ENCODE measurements around the gene RNASET2. TPM values are rescaled to one million over a fixed set of nuclear protein-coding genes. Genes with fewer than 3 reads are reported as not detected.
A peak's percentile ranks its signal among the peaks of the same experiment; 100 is the strongest.
"Not testable (repeated sequence)": the region's sequence is repeated elsewhere in the genome, so short reads cannot be mapped to it uniquely, and the experiment has no call there.

The RNASET2 gene
- polyA plus RNA-seq, 1 donor, result 70.2 TPM

DNA sequence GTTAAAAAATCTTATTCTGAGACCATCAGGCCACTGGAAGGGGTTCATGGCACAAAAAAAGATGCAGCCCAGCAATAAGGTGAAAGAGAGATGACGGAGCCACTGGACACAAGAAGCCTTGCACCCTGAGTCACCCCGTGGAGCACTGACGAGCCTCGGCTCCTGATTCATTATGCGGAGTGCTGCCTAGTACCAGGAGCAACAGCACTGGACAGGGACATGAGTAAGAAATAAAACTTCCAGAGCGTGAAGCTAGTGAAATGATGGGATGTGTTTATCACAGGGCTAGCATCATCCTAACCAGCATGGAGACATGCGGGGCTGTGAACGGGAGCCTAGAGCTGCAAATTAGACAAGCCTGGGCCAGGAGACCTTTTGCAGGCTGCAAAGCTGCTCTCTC is 53.3 kb downstream of the RNASET2 start:
- Histone ChIP-seq H3K4me3 (ENCODE audit: low read length) (no peak overlapping the region), H3K4me1 (ENCODE audit: control insufficient read depth, insufficient read depth, low read length) (no peaks in the 10 kb centered on the region), H3K36me3 (ENCODE audit: control insufficient read depth, insufficient read depth, low read length) (no peaks in the 10 kb centered on the region), H3K27me3 (ENCODE audit: control insufficient read depth, insufficient read depth, low read length) (no peaks in the 10 kb centered on the region), H3K27ac (ENCODE audit: low read length) (no peak overlapping the region), H3K9me3 (ENCODE audit: control insufficient read depth, low read depth, low read length) (peaks cover 26% of the 10 kb centered on the region)
- no peak for DNase-seq
- no CpG with 5 or more reads among the region's 8 CpGs for WGBS (ENCODE audit: insufficient coverage, low lambda C conversion rate)

DNA sequence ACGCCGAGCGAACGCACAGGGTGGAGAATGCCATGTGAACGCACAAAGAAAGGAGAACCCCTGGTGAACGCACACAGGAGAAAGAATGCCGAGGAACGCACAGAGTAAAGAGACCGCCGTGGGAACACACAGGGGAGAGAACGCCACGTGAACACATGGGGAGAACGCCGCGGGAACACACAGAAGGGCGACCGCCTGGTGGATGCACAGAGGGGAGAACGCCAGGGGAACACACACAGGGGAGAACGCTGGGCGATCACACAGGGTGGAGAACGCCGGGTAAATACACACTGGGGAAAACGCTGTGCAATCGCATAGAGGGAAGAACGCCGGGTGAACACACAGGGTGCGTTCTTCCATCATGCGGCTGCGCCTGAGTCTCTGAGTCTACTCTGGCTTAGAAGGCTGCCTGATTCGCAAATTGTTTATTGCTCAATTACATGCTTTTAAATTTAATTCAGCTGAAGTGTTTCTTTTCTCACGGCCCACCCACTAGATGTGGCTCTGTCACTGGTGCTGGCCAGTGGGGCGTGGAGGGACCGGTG is 54.1 kb downstream of the RNASET2 start:
- Histone ChIP-seq H3K27ac (ENCODE audit: low read length) (no peak overlapping the region), H3K9me3 (ENCODE audit: control insufficient read depth, low read depth, low read length) (peaks cover 26% of the 10 kb centered on the region), H3K4me1 (ENCODE audit: control insufficient read depth, insufficient read depth, low read length) (no peaks in the 10 kb centered on the region), H3K4me3 (ENCODE audit: low read length) (no peak overlapping the region), H3K27me3 (ENCODE audit: control insufficient read depth, insufficient read depth, low read length) (no peaks in the 10 kb centered on the region), H3K36me3 (ENCODE audit: control insufficient read depth, insufficient read depth, low read length) (no peaks in the 10 kb centered on the region)
- no peak for DNase-seq
- WGBS (ENCODE audit: insufficient coverage, low lambda C conversion rate), result 89% methylated on average over 14 of the region's 33 CpGs

DNA sequence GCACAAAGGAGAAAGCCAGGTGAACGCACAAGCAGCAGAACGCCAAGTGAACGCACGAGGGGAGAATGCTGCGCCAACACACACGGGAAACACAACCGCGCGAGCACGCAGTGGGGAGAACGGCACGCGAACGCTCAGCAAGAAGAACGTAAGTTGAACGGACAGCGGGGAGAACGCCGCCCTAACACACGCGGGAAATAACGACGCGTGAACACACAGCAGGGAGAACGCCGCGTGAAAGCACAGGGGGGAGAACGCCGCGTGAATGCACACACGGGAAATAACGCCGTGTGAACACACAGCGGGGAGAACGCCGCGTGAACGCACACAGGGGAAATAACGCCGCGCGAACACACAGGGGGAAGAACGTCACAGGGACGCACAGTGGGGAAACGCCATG is 54.7 kb downstream of the RNASET2 start:
- WGBS (ENCODE audit: insufficient coverage, low lambda C conversion rate), result 99% methylated on average over 21 of the region's 45 CpGs
- H3K27ac ChIP-seq (ENCODE audit: low read length), result no peak overlapping the region
- no peak overlapping the region for H3K4me3 ChIP-seq (ENCODE audit: low read length)
- H3K27me3 ChIP-seq (ENCODE audit: control insufficient read depth, insufficient read depth, low read length), result no peaks in the 10 kb centered on the region
- no peak for DNase-seq
- H3K4me1 ChIP-seq (ENCODE audit: control insufficient read depth, insufficient read depth, low read length), result no peaks in the 10 kb centered on the region
- H3K36me3 ChIP-seq (ENCODE audit: control insufficient read depth, insufficient read depth, low read length), result no peaks in the 10 kb centered on the region
- peaks cover 26% of the 10 kb centered on the region for H3K9me3 ChIP-seq (ENCODE audit: control insufficient read depth, low read depth, low read length)

- Histone ChIP-seq H3K4me1 (ENCODE audit: control insufficient read depth, insufficient read depth, low read length) (no peaks in the 10 kb centered on the region), H3K27me3 (ENCODE audit: control insufficient read depth, insufficient read depth, low read length) (no peaks in the 10 kb centered on the region), H3K9me3 (ENCODE audit: control insufficient read depth, low read depth, low read length) (peaks cover 26% of the 10 kb centered on the region), H3K36me3 (ENCODE audit: control insufficient read depth, insufficient read depth, low read length) (no peaks in the 10 kb centered on the region), H3K4me3 (ENCODE audit: low read length) (no peak overlapping the region), H3K27ac (ENCODE audit: low read length) (no peak overlapping the region)
- no peak for DNase-seq
- WGBS (ENCODE audit: insufficient coverage, low lambda C conversion rate), result 100% methylated on average over 19 of the region's 53 CpGs
These were observed 55.3 kb downstream of the RNASET2 start for GRCh38 chr6:166900956-166901607.

GRCh38 chr6:166900130-166900708 is 56.1 kb downstream of the RNASET2 start:
- no peak overlapping the region for H3K27ac ChIP-seq (ENCODE audit: low read length)
- H3K4me3 ChIP-seq (ENCODE audit: low read length), result no peak overlapping the region
- no peak for DNase-seq
- H3K36me3 ChIP-seq (ENCODE audit: control insufficient read depth, insufficient read depth, low read length), result no peaks in the 10 kb centered on the region
- peaks cover 26% of the 10 kb centered on the region for H3K9me3 ChIP-seq (ENCODE audit: control insufficient read depth, low read depth, low read length)
- H3K4me1 ChIP-seq (ENCODE audit: control insufficient read depth, insufficient read depth, low read length), result no peaks in the 10 kb centered on the region
- H3K27me3 ChIP-seq (ENCODE audit: control insufficient read depth, insufficient read depth, low read length), result no peaks in the 10 kb centered on the region
- 97% methylated on average over 5 of the region's 61 CpGs for WGBS (ENCODE audit: insufficient coverage, low lambda C conversion rate)

GRCh38 chr6:166898910-166899309 is 57.4 kb downstream of the RNASET2 start:
- WGBS (ENCODE audit: insufficient coverage, low lambda C conversion rate), result no CpG with 5 or more reads among the region's 36 CpGs

DNA sequence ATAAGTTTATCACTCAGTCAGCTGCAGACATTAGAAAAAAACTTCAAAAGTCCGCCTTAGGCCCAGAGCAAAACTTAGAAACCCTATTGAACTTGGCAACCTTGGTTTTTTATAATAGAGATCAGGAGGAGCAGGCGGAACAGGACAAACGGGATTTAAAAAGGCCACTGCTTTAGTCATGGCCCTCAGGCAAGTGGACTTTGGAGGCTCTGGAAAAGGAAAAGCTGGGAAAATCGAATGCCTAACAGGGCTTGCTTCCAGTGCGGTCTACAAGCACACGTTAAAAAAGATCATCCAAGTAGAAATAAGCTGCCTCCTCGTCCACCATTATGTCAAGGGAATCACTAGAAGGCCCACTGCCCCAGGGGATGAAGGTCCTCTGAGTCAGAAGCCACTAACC is 61.7 kb downstream of the RNASET2 start:
- not testable (repeated sequence) for H3K27me3 ChIP-seq (ENCODE audit: control insufficient read depth, insufficient read depth, low read length); H3K4me1 ChIP-seq (ENCODE audit: control insufficient read depth, insufficient read depth, low read length); H3K4me3 ChIP-seq (ENCODE audit: low read length); H3K36me3 ChIP-seq (ENCODE audit: control insufficient read depth, insufficient read depth, low read length); H3K9me3 ChIP-seq (ENCODE audit: control insufficient read depth, low read depth, low read length); H3K27ac ChIP-seq (ENCODE audit: low read length)
- no CpG with 5 or more reads among the region's 7 CpGs for WGBS (ENCODE audit: insufficient coverage, low lambda C conversion rate)
- peak in 1 of 2 donors; percentile 27 for DNase-seq

More at GRCh38 chr6:166898910-166899309, 57.4 kb downstream of the RNASET2 start:
- peaks cover 26% of the 10 kb centered on the region for H3K9me3 ChIP-seq (ENCODE audit: control insufficient read depth, low read depth, low read length)
- no peak overlapping the region for H3K27ac ChIP-seq (ENCODE audit: low read length)
- DNase-seq, result no peak
- no peaks in the 10 kb centered on the region for H3K27me3 ChIP-seq (ENCODE audit: control insufficient read depth, insufficient read depth, low read length)
- H3K36me3 ChIP-seq (ENCODE audit: control insufficient read depth, insufficient read depth, low read length), result no peaks in the 10 kb centered on the region
- no peak overlapping the region for H3K4me3 ChIP-seq (ENCODE audit: low read length)
- no peaks in the 10 kb centered on the region for H3K4me1 ChIP-seq (ENCODE audit: control insufficient read depth, insufficient read depth, low read length)

- H3K36me3 ChIP-seq (ENCODE audit: control insufficient read depth, insufficient read depth, low read length); H3K4me3 ChIP-seq (ENCODE audit: low read length); H3K27ac ChIP-seq (ENCODE audit: low read length); DNase-seq; H3K4me1 ChIP-seq (ENCODE audit: control insufficient read depth, insufficient read depth, low read length); H3K9me3 ChIP-seq (ENCODE audit: control insufficient read depth, low read depth, low read length); H3K27me3 ChIP-seq (ENCODE audit: control insufficient read depth, insufficient read depth, low read length): not testable (repeated sequence)
- whole genome bisulfite sequencing (ENCODE audit: insufficient coverage, low lambda C conversion rate), result no CpG with 5 or more reads among the region's 5 CpGs
These were observed 63.9 kb downstream of the RNASET2 start for GRCh38 chr6:166892472-166892871.

- H3K27ac ChIP-seq (ENCODE audit: low read length); H3K36me3 ChIP-seq (ENCODE audit: control insufficient read depth, insufficient read depth, low read length); H3K9me3 ChIP-seq (ENCODE audit: control insufficient read depth, low read depth, low read length); H3K27me3 ChIP-seq (ENCODE audit: control insufficient read depth, insufficient read depth, low read length); H3K4me3 ChIP-seq (ENCODE audit: low read length); H3K4me1 ChIP-seq (ENCODE audit: control insufficient read depth, insufficient read depth, low read length); DNase-seq: not testable (repeated sequence)
- WGBS (ENCODE audit: insufficient coverage, low lambda C conversion rate), result no CpG with 5 or more reads among the region's 4 CpGs
These were observed 69.6 kb downstream of the RNASET2 start for GRCh38 chr6:166886773-166887172.

GRCh38 chr6:166884958-166885357 is 71.4 kb downstream of the RNASET2 start:
- WGBS (ENCODE audit: insufficient coverage, low lambda C conversion rate), result no CpG with 5 or more reads among the region's 11 CpGs
- H3K4me1 ChIP-seq (ENCODE audit: control insufficient read depth, insufficient read depth, low read length); H3K27ac ChIP-seq (ENCODE audit: low read length); H3K4me3 ChIP-seq (ENCODE audit: low read length); H3K9me3 ChIP-seq (ENCODE audit: control insufficient read depth, low read depth, low read length); H3K36me3 ChIP-seq (ENCODE audit: control insufficient read depth, insufficient read depth, low read length); H3K27me3 ChIP-seq (ENCODE audit: control insufficient read depth, insufficient read depth, low read length); DNase-seq: not testable (repeated sequence)

GRCh38 chr6:166879594-166879993 is 76.8 kb downstream of the RNASET2 start:
- H3K4me3 ChIP-seq (ENCODE audit: low read length), result no peak overlapping the region
- no peak overlapping the region for H3K27ac ChIP-seq (ENCODE audit: low read length)
- H3K36me3 ChIP-seq (ENCODE audit: control insufficient read depth, insufficient read depth, low read length), result no peaks in the 10 kb centered on the region
- WGBS (ENCODE audit: insufficient coverage, low lambda C conversion rate), result 100% methylated on average over 1 of the region's 1 CpG
- DNase-seq, result no peak
- H3K9me3 ChIP-seq (ENCODE audit: control insufficient read depth, low read depth, low read length), result no peaks in the 10 kb centered on the region
- H3K27me3 ChIP-seq (ENCODE audit: control insufficient read depth, insufficient read depth, low read length), result no peaks in the 10 kb centered on the region
- H3K4me1 ChIP-seq (ENCODE audit: control insufficient read depth, insufficient read depth, low read length), result no peaks in the 10 kb centered on the region
